OCI-M1 (cell line): ENCODE results near the gene SMARCA5.
A peak's percentile ranks its signal among the peaks of the same experiment; 100 is the strongest.

Experiments used
- DNase-seq: peaks from one replicate; lab custom pipeline; 2025; lab: John Stamatoyannopoulos, UW

Gene SMARCA5

GRCh38 chr4:143531788-143532491 lies 18.4 kb downstream of the SMARCA5 start:
- no peak for DNase-seq

- DNase-seq: no peak
Measured at GRCh38 chr4:143538979-143539669, 25.6 kb downstream of the SMARCA5 start.

GRCh38 chr4:143539670-143540023 lies 26.1 kb downstream of the SMARCA5 start:
- no peak for DNase-seq

GRCh38 chr4:143549928-143550327 lies 36.4 kb downstream of the SMARCA5 start:
- DNase-seq: no peak

GRCh38 chr4:143554728-143555597 lies 41.5 kb downstream of the SMARCA5 start:
- no peak for DNase-seq

GRCh38 chr4:143555676-143556075 lies 42.2 kb downstream of the SMARCA5 start:
- no peak for DNase-seq

GRCh38 chr4:143558286-143558685 lies 44.8 kb downstream of the SMARCA5 start:
- peak; percentile 71 for DNase-seq

- peak; percentile 94 for DNase-seq
Measured at GRCh38 chr4:143558823-143559756, 45.6 kb downstream of the SMARCA5 start.

- DNase-seq: peak; percentile 72
Measured at GRCh38 chr4:143559757-143560147, 46.2 kb downstream of the SMARCA5 start.

- DNase-seq: no peak
Measured at GRCh38 chr4:143564472-143564871, 51.0 kb downstream of the SMARCA5 start.

GRCh38 chr4:143575331-143575730 lies 61.8 kb downstream of the SMARCA5 start:
- no peak for DNase-seq

GRCh38 chr4:143581331-143581946 lies 67.9 kb downstream of the SMARCA5 start:
- DNase-seq: no peak

GRCh38 chr4:143585548-143585947 lies 72.0 kb downstream of the SMARCA5 start:
- no peak for DNase-seq

- DNase-seq: no peak
Measured at GRCh38 chr4:143586080-143586479, 72.6 kb downstream of the SMARCA5 start.

GRCh38 chr4:143587703-143588102 lies 74.2 kb downstream of the SMARCA5 start:
- DNase-seq: peak; percentile 39

- no peak for DNase-seq
Measured at GRCh38 chr4:143597276-143597675, 83.8 kb downstream of the SMARCA5 start.

- no peak for DNase-seq
Measured at GRCh38 chr4:143598816-143599215, 85.3 kb downstream of the SMARCA5 start.

GRCh38 chr4:143599827-143600226 lies 86.3 kb downstream of the SMARCA5 start:
- no peak for DNase-seq

- no peak for DNase-seq
Measured at GRCh38 chr4:143606480-143606879, 93.0 kb downstream of the SMARCA5 start.
